C4-2B (cell line): ENCODE data around the gene BPGM.

Experiments used
- H3K27ac ChIP-seq: fragments of 450-650 bp; 2 replicates; pipeline ENCODE4 v1.5.1; 2017
- CTCF ChIP-seq: fragments of 450-650 bp; conservative IDR thresholded peaks from 2 replicates; pipeline ENCODE4 v1.5.1; 2017; ENCODE audit warnings: mild to moderate bottlenecking
- ZFX ChIP-seq: fragments of 450-650 bp; IDR thresholded peaks from 2 replicates; pipeline ENCODE4 v1.6.1; 2017

BPGM gene

GRCh38 chr7:134703241-134703594 lies 56.6 kb downstream of the BPGM start:
- TF ChIP-seq CTCF: no peak
- no peak for TF ChIP-seq ZFX
- H3K27ac ChIP-seq: no peak overlapping the region

GRCh38 chr7:134703782-134704181 lies 57.1 kb downstream of the BPGM start:
- H3K27ac ChIP-seq: no peak overlapping the region
- TF ChIP-seq ZFX: no peak
- no peak for TF ChIP-seq CTCF

- TF ChIP-seq ZFX: no peak
- no peak for TF ChIP-seq CTCF
- H3K27ac ChIP-seq: no peak overlapping the region
Observed at GRCh38 chr7:134704827-134705226, 58.2 kb downstream of the BPGM start.

GRCh38 chr7:134705716-134706115 lies 59.1 kb downstream of the BPGM start:
- TF ChIP-seq ZFX (no peak), CTCF (no peak)
- H3K27ac ChIP-seq: no peak overlapping the region

- no peak overlapping the region for H3K27ac ChIP-seq
- no peak for TF ChIP-seq CTCF
- no peak for TF ChIP-seq ZFX
Observed at GRCh38 chr7:134706468-134706867, 59.8 kb downstream of the BPGM start.

GRCh38 chr7:134707663-134708378 lies 61.2 kb downstream of the BPGM start:
- no peak overlapping the region for H3K27ac ChIP-seq
- TF ChIP-seq CTCF (no peak), ZFX (no peak)

GRCh38 chr7:134708692-134709091 lies 62.0 kb downstream of the BPGM start:
- TF ChIP-seq ZFX (no peak), CTCF (no peak)
- no peak overlapping the region for H3K27ac ChIP-seq
